GM18870 (cell line): ENCODE data around the gene FAM76A.
A peak's percentile ranks its signal among the peaks of the same experiment; 100 is the strongest.

Experiments used
- ATAC-seq: cut with Tn5 transposase; IDR thresholded peaks from one replicate; pipeline ENCODE4 v1.9.1; 2021; ENCODE audit warnings: moderate library complexity; ENCODE audit not compliant: unreplicated experiment

FAM76A gene

GRCh38 chr1:27719286-27720251 is 6.2 kb upstream of the FAM76A start:
- no peak for ATAC-seq

- no peak for ATAC-seq
Observed at GRCh38 chr1:27724961-27725373, 794 bp upstream of the FAM76A start.

- no peak for ATAC-seq
Observed at GRCh38 chr1:27726173-27727044, 648 bp downstream of the FAM76A start.

- no peak for ATAC-seq
Observed at GRCh38 chr1:27727126-27727525, 1.4 kb downstream of the FAM76A start.

GRCh38 chr1:27736252-27736651 is 10.5 kb downstream of the FAM76A start:
- no peak for ATAC-seq

- ATAC-seq = no peak
Observed at GRCh38 chr1:27741121-27741520, 15.4 kb downstream of the FAM76A start.

- no peak for ATAC-seq
Observed at GRCh38 chr1:27744556-27744955, 18.8 kb downstream of the FAM76A start.

GRCh38 chr1:27745466-27745865 is 19.7 kb downstream of the FAM76A start:
- ATAC-seq = no peak

- ATAC-seq = no peak
Observed at GRCh38 chr1:27752360-27752759, 26.6 kb downstream of the FAM76A start.

- no peak for ATAC-seq
Observed at GRCh38 chr1:27755286-27755685, 29.5 kb downstream of the FAM76A start.

GRCh38 chr1:27755865-27756264 is 30.1 kb downstream of the FAM76A start:
- no peak for ATAC-seq

- ATAC-seq = no peak
Observed at GRCh38 chr1:27759236-27759635, 33.5 kb downstream of the FAM76A start.

GRCh38 chr1:27760426-27760825 is 34.7 kb downstream of the FAM76A start:
- no peak for ATAC-seq

- no peak for ATAC-seq
Observed at GRCh38 chr1:27762033-27762432, 36.3 kb downstream of the FAM76A start.

- ATAC-seq = no peak
Observed at GRCh38 chr1:27763358-27763757, 37.6 kb downstream of the FAM76A start.

- ATAC-seq = no peak
Observed at GRCh38 chr1:27770293-27770830, 44.6 kb downstream of the FAM76A start.

GRCh38 chr1:27772036-27772931 is 46.5 kb downstream of the FAM76A start:
- ATAC-seq = no peak

- peak; percentile 84 for ATAC-seq
Observed at GRCh38 chr1:27772932-27773825, 47.4 kb downstream of the FAM76A start, which contains the start of gene STX12. Gene STX12 (plus strand): TSS chr1:27773219. CDS start chr1:27773308, 89 bp downstream.

- ATAC-seq = no peak
Observed at GRCh38 chr1:27773826-27774445, 48.2 kb downstream of the FAM76A start.
